OCI-LY3 (cell line): ENCODE measurements around the gene ELP4.

ENCODE experiments used
- H2AFZ ChIP-seq: fragments of 200-600, 300-600 bp; shearing (Covaris generic); 2 replicates; pipeline ENCODE4 v1.6.0; 2014; ENCODE audit warnings: antibody characterized with exemption, low read depth, low read length
- H3K27ac ChIP-seq: fragments of 200-600, 300-600 bp; sonication (generic); 2 replicates; pipeline ENCODE4 v1.5.1; 2014; ENCODE audit warnings: mild to moderate bottlenecking, low read length, moderate library complexity, mixed read lengths
- H3K27me3 ChIP-seq: fragments of 200-600, 300-600 bp; sonication (generic); 2 replicates; pipeline ENCODE4 v1.6.1; 2014; ENCODE audit warnings: low read depth, low read length, mixed read lengths
- H3K36me3 ChIP-seq: fragments of 200-600, 300-600 bp; sonication (generic); replicated peaks from 2 replicates; pipeline ENCODE3; 2014; ENCODE audit warnings: low read depth, low read length, mixed read lengths
- H3K4me1 ChIP-seq: fragments of 300-600, 200-600 bp; sonication (generic); 2 replicates; pipeline ENCODE4 v1.6.1; 2014; ENCODE audit warnings: low read length, mixed read lengths
- H3K4me2 ChIP-seq: fragments of 200-600, 300-600 bp; sonication (generic); 2 replicates; pipeline ENCODE4 v1.6.1; 2014; ENCODE audit warnings: low read length, mixed read lengths
- H3K4me3 ChIP-seq: fragments of 300-600, 200-600 bp; sonication (generic); 2 replicates; pipeline ENCODE4 v1.5.1; 2014; ENCODE audit warnings: antibody characterized with exemption, mild to moderate bottlenecking, low read length, moderate library complexity
- H3K79me2 ChIP-seq: fragments of 300-600, 200-600 bp; shearing (Covaris generic); 2 replicates; pipeline ENCODE4 v1.6.1; 2014; ENCODE audit warnings: mild to moderate bottlenecking, low read length, mixed read lengths
- H3K9ac ChIP-seq: fragments of 300-600, 200-600 bp; shearing (Covaris generic); 2 replicates; pipeline ENCODE4 v1.6.0; 2014; ENCODE audit warnings: mild to moderate bottlenecking, low read length, moderate library complexity
- H3K9me3 ChIP-seq: fragments of 200-600, 300-600 bp; shearing (Covaris generic); 2 replicates; pipeline ENCODE4 v1.6.1; 2014; ENCODE audit warnings: low read length, mixed read lengths; ENCODE audit not compliant: insufficient read depth
- H4K20me1 ChIP-seq: fragments of 200-600, 300-600 bp; sonication (generic); 2 replicates; pipeline ENCODE4 v1.6.1; 2016; ENCODE audit warnings: low read length, mixed read lengths; ENCODE audit not compliant: insufficient read depth
- CTCF ChIP-seq: fragments of 200-600, 300-600 bp; sonication (generic); IDR thresholded peaks from 2 replicates; pipeline ENCODE4 v1.5.1; 2014; ENCODE audit warnings: antibody characterized with exemption, low read length, low read depth
- EZH2phosphoT487 ChIP-seq: fragments of 200-600 bp; shearing (Covaris generic); IDR thresholded peaks from 2 replicates; pipeline ENCODE4 v1.6.1; 2018; ENCODE audit warnings: antibody characterized with exemption, mixed run types, low read depth

The ELP4 gene

GRCh38 chr11:31816468-31817053, 307.0 kb downstream of the ELP4 start:
- Histone ChIP-seq H3K9ac (no peak overlapping the region), H3K4me2 (no peak overlapping the region), H2AFZ (no peak overlapping the region), H3K79me2 (no peaks in the 10 kb centered on the region), H3K27ac (no peak overlapping the region), H3K36me3 (no peaks in the 10 kb centered on the region), H3K9me3 (no peaks in the 10 kb centered on the region), H4K20me1 (no peaks in the 10 kb centered on the region), H3K4me1 (no peaks in the 10 kb centered on the region), H3K27me3 (no peaks in the 10 kb centered on the region), H3K4me3 (no peak overlapping the region)
- TF ChIP-seq EZH2phosphoT487 (no peak), CTCF (no peak)

GRCh38 chr11:31817054-31817620, 307.6 kb downstream of the ELP4 start:
- Histone ChIP-seq H3K4me2 (no peak overlapping the region), H4K20me1 (no peaks in the 10 kb centered on the region), H3K36me3 (no peaks in the 10 kb centered on the region), H3K27ac (no peak overlapping the region), H3K4me1 (no peaks in the 10 kb centered on the region), H3K79me2 (no peaks in the 10 kb centered on the region), H3K9ac (no peak overlapping the region), H3K4me3 (no peak overlapping the region), H3K9me3 (no peaks in the 10 kb centered on the region), H3K27me3 (no peaks in the 10 kb centered on the region), H2AFZ (no peak overlapping the region)
- TF ChIP-seq EZH2phosphoT487 (no peak), CTCF (no peak)

GRCh38 chr11:31817621-31818424, 308.3 kb downstream of the ELP4 start:
- Histone ChIP-seq H4K20me1 (no peaks in the 10 kb centered on the region), H3K4me3 (no peak overlapping the region), H2AFZ (no peak overlapping the region), H3K9me3 (no peaks in the 10 kb centered on the region), H3K27me3 (no peaks in the 10 kb centered on the region), H3K4me2 (no peak overlapping the region), H3K27ac (no peak overlapping the region), H3K4me1 (no peaks in the 10 kb centered on the region), H3K36me3 (no peaks in the 10 kb centered on the region), H3K79me2 (no peaks in the 10 kb centered on the region), H3K9ac (no peak overlapping the region)
- no peak for TF ChIP-seq EZH2phosphoT487
- TF ChIP-seq CTCF, result no peak

- no peak overlapping the region for H3K4me2 ChIP-seq
- H3K36me3 ChIP-seq, result no peaks in the 10 kb centered on the region
- H4K20me1 ChIP-seq, result no peaks in the 10 kb centered on the region
- H3K4me3 ChIP-seq, result no peak overlapping the region
- H2AFZ ChIP-seq, result no peak overlapping the region
- no peaks in the 10 kb centered on the region for H3K9me3 ChIP-seq
- H3K4me1 ChIP-seq, result no peaks in the 10 kb centered on the region
- H3K27me3 ChIP-seq, result no peaks in the 10 kb centered on the region
- no peak overlapping the region for H3K9ac ChIP-seq
- TF ChIP-seq EZH2phosphoT487, result no peak
- no peaks in the 10 kb centered on the region for H3K79me2 ChIP-seq
- no peak overlapping the region for H3K27ac ChIP-seq
Measured at GRCh38 chr11:31818425-31818755, 308.8 kb downstream of the ELP4 start.
